Measurements from ENCODE around the gene A4GALT.

DNA sequence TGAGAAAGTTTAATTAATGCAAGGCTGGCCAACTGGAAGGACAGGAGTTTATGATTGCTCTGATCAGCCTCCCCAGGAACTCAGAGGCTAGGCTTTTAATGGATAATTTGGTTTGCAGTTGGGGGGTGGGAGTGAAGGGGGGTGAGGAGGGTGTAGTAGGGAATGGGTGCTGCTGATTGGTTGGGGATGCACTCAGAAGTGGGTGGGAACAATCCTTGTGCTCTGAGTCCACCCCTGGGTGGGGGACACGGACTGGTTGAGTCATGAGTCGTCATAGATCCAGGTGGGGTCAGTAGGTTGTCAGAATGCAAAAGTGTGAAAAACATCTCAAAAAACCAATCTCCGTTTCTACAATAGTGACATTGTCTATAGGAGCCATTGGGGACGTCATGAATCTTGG, 50.6 kb downstream of the A4GALT start:
- TF ChIP-seq, protein P1, sequence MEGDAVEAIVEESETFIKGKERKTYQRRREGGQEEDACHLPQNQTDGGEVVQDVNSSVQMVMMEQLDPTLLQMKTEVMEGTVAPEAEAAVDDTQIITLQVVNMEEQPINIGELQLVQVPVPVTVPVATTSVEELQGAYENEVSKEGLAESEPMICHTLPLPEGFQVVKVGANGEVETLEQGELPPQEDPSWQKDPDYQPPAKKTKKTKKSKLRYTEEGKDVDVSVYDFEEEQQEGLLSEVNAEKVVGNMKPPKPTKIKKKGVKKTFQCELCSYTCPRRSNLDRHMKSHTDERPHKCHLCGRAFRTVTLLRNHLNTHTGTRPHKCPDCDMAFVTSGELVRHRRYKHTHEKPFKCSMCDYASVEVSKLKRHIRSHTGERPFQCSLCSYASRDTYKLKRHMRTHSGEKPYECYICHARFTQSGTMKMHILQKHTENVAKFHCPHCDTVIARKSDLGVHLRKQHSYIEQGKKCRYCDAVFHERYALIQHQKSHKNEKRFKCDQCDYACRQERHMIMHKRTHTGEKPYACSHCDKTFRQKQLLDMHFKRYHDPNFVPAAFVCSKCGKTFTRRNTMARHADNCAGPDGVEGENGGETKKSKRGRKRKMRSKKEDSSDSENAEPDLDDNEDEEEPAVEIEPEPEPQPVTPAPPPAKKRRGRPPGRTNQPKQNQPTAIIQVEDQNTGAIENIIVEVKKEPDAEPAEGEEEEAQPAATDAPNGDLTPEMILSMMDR (conservative IDR thresholded peaks at IDR 0.05; ENCODE audit: low read length) = no peak
- TF ChIP-seq EZH2phosphoT487 (IDR thresholded peaks at IDR 0.05; ENCODE audit: borderline replicate concordance) = no peak

All from Loucy (cell line).